ENCODE measurements around the gene ITPKC.
"Not testable (repeated sequence)": the region's sequence is repeated elsewhere in the genome, so short reads cannot be mapped to it uniquely, and the experiment has no call there.

Gene ITPKC

GRCh38 chr19:40783711-40784110 lies 66.8 kb downstream of the ITPKC start:
- no peak for TF ChIP-seq CTCF (IDR thresholded peaks at IDR 0.05; ENCODE audit: insufficient read depth, low read depth, low read length, missing control alignments)
- no peak overlapping the region for H3K4me3 ChIP-seq (ENCODE audit: low read length)
- no peak for DNase-seq (ENCODE audit: low read depth)

DNA sequence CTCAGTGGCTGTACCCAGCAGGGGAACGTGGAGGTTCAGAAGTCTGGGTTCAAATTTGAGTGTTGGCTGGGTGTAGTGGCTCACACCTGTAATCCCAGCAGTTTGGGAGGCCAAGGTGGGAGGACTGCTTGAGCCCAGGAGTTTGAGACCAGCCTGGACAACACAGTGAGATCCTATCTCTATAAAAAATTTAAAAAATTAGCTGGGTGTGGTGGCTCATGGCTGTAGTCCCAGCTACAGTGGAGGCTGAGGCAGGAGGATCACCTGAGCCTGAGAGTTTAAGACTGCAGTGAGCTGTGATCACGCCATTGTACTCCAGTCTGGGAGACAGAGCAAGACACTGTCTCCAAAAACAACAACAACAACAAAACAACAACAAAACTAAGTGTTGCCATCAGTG lies 67.2 kb downstream of the ITPKC start:
- not testable (repeated sequence) for DNase-seq (ENCODE audit: low read depth)

DNA sequence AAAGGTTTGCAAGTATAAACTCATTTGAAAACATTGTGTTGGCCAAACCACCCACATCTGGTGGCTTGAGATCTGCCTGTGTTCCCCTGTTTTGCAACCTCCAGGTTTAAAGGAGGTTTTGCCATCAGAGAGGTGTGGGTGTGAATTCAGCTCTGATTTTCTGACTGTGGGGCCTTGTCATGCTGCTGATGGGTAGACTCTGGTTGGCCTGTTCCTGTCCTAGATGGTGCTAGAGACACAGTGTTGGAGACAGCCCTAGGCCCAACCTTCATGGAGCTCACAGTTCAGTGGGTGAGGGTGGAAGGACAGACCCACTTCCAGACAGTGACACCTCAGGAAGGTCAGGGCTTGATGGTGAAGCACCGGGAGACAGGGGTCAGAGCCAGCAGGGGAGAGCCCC lies 68.6 kb downstream of the ITPKC start:
- TF ChIP-seq CTCF (IDR thresholded peaks at IDR 0.05; ENCODE audit: insufficient read depth, low read depth, low read length, missing control alignments), result no peak
- no peak overlapping the region for H3K4me3 ChIP-seq (ENCODE audit: low read length)
- no peak for DNase-seq (ENCODE audit: low read depth)

More for the DNA sequence above, 67.2 kb downstream of the ITPKC start:
- not testable (repeated sequence) for H3K4me3 ChIP-seq (ENCODE audit: low read length)

DNA sequence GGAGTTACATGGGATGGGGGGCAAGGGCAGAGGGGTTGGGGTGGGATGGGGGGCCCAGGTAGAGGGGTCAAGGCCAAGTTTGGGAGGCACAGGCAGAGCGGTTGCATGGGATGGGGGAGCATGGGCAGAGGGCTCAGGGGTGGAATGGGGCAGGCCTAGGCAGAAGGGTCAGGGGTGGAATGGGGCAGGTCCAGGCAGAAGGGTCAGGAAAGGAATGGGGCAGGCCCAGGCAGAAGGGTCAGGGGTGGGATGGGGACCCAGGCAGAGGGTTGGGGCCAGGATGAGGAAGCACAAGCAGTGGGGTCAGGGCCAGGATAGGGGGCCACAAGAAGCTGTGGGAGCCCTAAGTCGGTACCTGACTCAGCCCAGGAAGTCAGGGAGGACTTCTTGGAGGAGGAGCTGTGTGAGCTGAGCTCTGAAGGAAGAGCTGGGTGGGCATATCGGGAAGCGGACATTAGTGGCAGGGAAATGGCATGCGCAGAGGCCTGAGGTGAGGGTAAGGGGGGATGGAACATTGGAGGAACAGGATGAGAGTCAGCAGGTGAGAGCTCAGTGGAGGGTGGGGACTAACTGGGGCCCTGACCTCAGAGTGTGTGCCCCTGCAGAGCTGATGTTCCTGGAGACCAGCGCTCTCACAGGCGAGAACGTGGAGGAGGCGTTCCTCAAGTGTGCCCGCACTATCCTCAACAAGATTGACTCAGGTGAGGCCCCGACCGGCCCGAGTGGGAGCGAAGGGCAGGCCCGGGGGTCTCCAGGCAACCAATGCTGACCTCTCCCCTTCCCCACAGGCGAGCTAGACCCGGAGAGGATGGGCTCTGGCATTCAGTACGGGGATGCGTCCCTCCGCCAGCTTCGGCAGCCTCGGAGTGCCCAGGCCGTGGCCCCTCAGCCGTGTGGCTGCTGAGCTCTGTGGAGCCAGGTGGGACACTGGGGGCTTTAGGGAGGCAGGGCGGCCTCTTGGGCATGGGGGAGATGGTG lies 69.4 kb downstream of the ITPKC start:
- H3K4me3 ChIP-seq (ENCODE audit: low read length), result no peak overlapping the region
- DNase-seq (ENCODE audit: low read depth), result no peak
- no peak for TF ChIP-seq CTCF (IDR thresholded peaks at IDR 0.05; ENCODE audit: insufficient read depth, low read depth, low read length, missing control alignments)

Data from epithelial cell of esophagus (primary cell).